Kasumi-1 (cell line): ENCODE results near the gene PRR22.
A peak's percentile ranks its signal among the peaks of the same experiment; 100 is the strongest.
"Not testable (repeated sequence)": the region's sequence is repeated elsewhere in the genome, so short reads cannot be mapped to it uniquely, and the experiment has no call there.

Source experiments
- DNase-seq, 2 experiments: peaks; one replicate each; lab custom pipeline; 2025; lab: John Stamatoyannopoulos, UW

PRR22 gene

GRCh38 chr19:5790559-5791520 is 6.3 kb upstream of the PRR22 start, which contains the start of gene DUS3L:
Gene DUS3L, minus strand, starts transcription at chr19:5791163. Its CDS starts 22 bp downstream, at chr19:5791141.
- peak; percentile 96 to 97 for DNase-seq

DNA sequence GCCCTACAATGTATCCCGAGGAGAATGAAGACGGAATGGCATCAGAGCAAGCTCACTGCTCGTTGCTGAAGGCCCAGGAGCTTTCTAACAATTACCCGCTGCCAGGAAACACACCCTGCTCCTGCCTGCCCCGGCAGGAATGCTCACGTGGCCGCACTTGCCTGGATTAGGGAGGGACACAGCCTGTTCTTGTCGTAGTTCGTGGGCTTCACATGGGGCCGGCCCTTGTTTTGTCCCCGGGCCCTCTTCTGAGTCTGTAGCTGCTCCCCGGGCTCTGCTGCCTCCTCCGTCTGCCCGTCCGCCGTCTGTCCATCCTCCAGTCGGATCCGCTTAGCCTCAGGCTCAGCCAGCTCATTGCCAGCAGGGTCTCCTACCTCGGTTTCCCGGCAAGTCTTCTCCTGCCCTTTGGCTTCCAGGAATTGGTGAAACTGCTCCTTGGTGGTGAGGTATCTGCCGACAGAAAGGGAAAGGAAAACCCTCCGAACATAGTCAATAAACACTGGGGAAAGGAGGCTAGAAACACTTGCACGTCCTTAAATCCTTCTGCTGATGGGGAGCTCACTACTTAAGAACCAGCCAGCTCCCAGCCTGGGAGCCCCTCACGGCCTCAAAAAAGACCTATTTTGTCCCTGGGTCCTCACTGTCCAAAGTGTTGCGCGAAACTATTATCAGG is 5.5 kb upstream of the PRR22 start:
- DNase-seq: no peak

GRCh38 chr19:5789351-5789761 is 4.8 kb upstream of the PRR22 start:
- no peak for DNase-seq

DNA sequence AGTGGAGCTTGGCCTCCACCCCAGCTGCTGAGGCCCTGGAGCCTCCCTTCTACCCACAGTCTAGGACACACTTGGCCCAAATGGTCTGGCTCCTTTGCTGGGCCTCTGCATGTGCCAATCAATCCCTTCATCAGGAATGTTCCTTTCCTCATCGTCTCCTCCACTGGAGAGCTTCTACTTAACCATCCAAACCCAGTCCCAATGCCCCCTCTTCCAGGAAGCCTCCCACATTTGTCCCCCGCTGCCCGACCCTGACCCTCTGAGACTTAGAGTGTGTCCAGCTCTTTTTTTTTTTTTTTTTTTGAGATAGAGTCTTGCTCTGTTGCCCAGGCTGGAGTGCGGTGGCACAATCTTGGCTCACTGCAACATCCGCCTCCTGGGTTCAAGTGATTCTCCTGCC is 3.9 kb upstream of the PRR22 start:
- DNase-seq: no peak

DNA sequence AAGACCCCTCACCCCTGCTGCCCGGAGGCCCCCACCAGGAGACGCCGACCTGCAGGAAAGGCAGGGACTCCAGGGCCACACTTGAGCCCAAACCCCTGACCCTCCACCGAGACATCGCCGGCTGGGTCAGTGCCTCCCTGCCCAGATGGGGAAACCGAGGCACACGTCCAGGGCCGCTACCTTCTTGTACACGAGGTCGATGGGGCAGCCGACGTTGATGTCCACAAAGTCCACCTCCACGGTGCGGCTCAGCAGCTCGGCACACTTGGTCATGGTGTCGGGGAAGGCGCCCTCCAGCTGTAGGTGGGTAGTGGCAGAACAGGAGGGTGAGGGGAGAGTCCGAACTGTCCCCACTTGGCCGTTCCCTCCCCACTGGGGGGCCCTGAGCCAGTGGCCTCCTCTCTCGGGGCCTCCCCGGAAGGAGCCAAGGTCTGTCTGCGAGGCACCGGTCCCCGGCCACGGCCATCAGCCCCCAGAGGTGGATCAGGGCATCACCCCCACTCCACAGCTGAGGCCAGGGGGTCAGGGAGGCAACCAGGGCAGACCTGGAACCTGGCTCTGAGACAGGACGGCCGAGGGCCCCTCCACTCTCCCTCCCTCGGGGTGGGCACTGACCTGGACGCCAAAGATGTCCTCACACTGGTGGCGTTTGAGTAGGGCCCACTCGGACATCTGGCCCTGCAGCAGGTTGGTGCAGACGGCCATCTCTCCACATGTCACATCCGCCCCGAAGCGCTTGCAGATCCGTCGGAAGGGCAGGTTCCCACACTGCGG is 3.0 kb upstream of the PRR22 start:
- no peak for DNase-seq

DNA sequence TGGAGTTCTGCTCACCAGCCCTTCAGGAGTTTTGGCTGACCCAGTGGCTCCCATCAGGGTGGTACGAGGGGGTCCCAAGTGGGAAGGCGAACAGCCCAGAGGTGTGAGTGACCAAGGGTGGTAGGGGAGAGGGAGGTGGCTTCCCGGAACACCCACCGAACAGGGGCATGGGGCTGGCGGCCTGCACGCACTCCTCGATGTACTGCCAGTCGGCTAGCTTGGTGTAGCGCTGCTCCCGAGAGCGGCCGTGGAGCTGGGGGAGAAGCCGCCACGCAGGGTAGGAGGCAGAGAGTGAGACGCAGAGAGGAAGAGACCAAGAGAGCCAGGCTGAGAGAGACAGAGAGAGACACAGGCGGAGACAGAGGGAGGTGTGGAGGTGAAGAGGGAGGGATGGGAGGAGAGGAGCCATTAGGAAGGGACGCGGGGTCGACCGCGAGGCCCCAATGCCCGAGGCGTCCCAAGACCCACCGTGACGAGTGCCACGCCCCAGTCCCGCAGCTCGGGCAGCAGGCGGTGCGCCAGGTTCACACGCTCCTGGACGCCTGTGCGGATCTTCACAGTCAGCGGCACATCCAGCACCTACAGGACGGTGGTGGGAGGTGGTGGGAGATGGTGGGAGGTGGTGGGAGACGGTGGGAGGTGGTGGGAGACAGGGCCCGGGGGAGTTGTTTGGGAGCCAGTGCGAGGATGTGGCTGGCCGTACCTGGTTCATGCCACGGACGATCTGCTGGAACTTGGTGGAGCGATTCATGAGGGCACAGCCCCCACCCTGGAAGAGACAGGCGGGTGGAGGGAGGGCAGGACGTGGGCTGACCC is 2.3 kb upstream of the PRR22 start:
- no peak for DNase-seq

- no peak for DNase-seq
These were observed 877 bp upstream of the PRR22 start for GRCh38 chr19:5785423-5785822.

DNA sequence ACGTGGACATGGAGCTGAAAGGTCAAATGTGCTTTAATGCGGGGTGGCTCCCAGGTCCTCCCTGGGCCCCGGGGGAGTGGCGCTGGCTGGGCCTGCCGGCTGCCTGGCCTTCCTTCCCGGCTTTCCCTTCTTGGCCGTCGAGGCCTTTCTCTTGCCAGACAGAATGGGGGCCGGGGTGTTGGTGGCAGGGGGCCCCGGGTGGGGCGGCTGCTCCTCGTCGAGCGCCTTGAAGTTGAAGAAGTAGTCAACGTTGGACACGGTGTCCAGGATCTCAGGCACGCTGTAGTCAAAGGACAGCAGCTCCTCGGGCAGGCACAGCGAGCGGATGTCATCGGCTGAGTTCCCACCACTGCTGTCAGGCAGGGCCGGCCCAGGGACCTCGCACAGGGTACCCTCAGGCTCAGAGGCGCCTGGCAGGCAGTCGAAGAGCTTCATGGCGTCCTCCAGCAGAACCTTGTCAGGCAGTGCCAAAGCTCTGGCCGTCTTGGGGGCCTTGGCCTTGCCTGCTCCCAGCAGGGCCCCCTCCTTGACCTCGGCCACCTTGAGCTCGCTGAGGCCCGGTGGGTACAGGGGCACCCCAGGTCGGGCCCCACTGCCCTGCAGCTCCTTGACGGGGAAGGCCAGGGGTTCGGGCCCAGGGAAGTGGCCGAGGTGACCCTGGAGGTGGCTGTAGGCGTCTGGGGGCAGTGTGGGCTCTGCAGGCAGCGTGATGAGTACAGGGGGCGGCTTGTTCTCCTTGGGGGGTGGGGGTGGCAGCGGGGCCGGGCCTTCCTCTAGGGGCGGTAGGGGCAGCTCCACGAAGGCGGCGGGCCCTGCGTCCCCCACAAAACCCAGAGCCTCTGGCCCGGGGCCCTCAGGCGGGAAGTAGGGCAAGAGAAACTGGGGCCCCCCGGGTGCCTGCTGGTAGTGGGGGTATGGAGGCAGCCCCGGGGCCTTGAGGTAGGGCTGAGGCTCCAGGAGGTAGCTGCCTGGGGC is 1.3 kb downstream of the PRR22 start:
- DNase-seq: no peak

GRCh38 chr19:5782322-5782721 is 2.2 kb downstream of the PRR22 start:
- no peak for DNase-seq

GRCh38 chr19:5780916-5781315 is 3.6 kb downstream of the PRR22 start:
- DNase-seq: not testable (repeated sequence)

- no peak for DNase-seq
These were observed 6.1 kb downstream of the PRR22 start for GRCh38 chr19:5778402-5778801.

GRCh38 chr19:5775668-5776309 is 8.8 kb downstream of the PRR22 start:
- DNase-seq: no peak

- no peak for DNase-seq
These were observed 9.6 kb downstream of the PRR22 start for GRCh38 chr19:5774921-5775320.

DNA sequence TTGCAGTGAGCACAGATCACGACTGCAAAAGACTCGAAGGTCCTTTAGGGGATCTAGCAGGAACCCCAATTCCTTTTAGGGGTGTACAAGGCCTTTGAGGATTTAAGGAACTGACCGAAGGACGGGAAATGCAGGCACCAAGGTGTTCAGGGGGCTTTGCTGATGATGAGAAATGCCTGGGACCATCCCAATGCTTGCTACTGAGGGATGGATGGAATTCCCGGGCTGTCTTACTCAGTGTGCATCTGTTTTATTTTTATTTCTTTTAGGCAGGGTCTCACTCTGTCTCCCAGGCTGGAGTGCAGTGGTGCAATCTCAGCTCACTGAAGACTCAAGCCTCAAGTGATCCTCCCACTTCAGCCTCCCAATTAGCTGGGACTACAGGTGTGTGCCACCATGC is 11.3 kb downstream of the PRR22 start:
- no peak for DNase-seq

DNA sequence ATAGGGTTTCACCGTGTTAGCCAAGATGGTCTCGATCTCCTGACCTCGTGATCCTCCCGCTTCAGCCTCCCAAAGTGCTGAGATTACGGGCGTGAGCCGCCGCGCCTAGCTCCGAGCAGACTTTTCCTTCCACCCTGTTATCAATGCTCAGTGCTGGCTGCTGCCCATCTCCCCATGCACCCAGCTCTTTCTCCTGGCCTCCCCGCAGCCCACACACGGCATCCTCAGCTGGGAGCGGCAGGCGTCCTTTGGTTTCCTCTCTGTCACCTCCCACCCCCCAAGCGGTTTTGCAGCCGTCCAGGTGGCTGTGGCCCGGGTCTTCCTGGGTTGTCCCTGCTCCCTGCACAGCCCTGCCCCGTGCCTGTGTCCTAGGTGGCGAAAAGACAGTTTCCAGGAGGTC is 12.1 kb downstream of the PRR22 start:
- DNase-seq: no peak

DNA sequence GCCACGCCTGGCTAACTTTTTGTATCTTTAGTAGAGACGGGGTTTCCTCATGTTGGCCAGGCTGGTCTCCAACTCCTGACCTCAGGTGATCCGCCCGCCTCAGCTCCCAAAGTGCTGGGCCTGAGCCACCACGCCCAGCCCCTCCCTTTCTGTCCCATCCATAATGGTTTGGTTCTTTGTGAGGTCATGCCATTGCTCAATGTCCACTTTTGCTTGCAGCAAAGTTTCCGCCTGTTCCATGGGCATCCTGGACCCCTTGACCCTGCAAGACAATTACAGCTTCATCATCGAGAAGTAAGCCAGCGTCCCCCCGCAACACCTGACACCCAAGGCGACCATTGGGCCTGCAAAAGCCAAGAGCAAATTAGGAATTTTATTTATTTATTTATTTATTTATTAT is 16.6 kb downstream of the PRR22 start:
- no peak for DNase-seq

DNA sequence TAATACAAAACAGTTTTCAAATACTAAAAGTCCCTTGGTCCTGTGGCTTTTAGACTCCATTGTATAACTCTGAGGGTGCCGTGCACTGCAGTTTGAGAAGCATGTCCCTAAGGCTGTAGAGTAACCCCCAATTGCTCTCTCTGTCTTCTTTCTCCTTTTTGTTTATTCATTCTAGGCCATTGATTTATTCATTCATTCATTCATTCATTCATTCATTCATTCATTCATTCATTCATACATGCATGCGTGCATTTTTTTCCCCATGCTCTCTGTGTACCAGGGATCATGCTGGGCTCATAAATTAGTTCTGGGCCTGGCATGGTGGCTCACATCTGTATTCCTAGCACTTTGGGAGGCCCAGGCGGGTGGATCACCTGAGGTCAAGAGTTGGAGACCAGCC is 19.3 kb downstream of the PRR22 start:
- DNase-seq: no peak

- DNase-seq: no peak
These were observed 21.8 kb downstream of the PRR22 start for GRCh38 chr19:5762608-5763217.

GRCh38 chr19:5753743-5754142 is 30.8 kb downstream of the PRR22 start:
- DNase-seq: no peak
